A549 (cell line): ENCODE data around the gene SET. TPM values are rescaled to one million over a fixed set of nuclear protein-coding genes. Genes with fewer than 3 reads are reported as not detected.

ENCODE experiments used
- ATAC-seq, 2 experiments: fragments of 200-7000 bp in 1 of 2; fragments of >200 bp in 1 of 2; cut with Nextera tagmentation in 1 of 2; cut with Tn5 transposase in 1 of 2; 3 replicates each; pipeline versions ENCODE4 v1.8.0 to v1.9.1; 2018 to 2020; ENCODE audit warnings: mild to moderate bottlenecking in 1 of 2, moderate library complexity in 1 of 2
- CTCF ChIA-PET: fragments of 300-600 bp; sonication (Branson Sonifier 250); formaldehyde crosslinking; extraction: SDS; loops from one replicate; lab custom pipeline; 2021; ENCODE audit warnings: antibody characterized with exemption, inconsistent platforms; lab: Yijun Ruan, JAX
- POLR2A ChIA-PET: fragments of 350-600 bp; formaldehyde crosslinking; extraction: SDS; loops from one replicate; lab custom pipeline; 2021; ENCODE audit warnings: antibody characterized with exemption, inconsistent platforms; lab: Yijun Ruan, JAX
- DNase-seq, 2 experiments: peaks; one replicate each; pipeline versions ENCODE4 v3.0.0 to v3.0.0-alpha.2; 2011 to 2016; ENCODE audit warnings: low read depth in 1 of 2, low spot score in 1 of 2
- FAIRE-seq: peaks from 2 replicates; lab custom pipeline; 2011; peaks lifted over from hg19 to GRCh38; lab: Jason Lieb, UNC
- H3K27ac ChIP-seq, 2 experiments: fragments of >200 bp; sonication (Bioruptor Twin); formaldehyde crosslinking; 3 replicates each; pipeline ENCODE4 v1.5.1; 2016 to 2017
- H3K4me1 ChIP-seq: fragments of >200 bp; sonication (Bioruptor Twin); formaldehyde crosslinking; 3 replicates; pipeline ENCODE4 v1.6.1; 2016
- H3K4me2 ChIP-seq: fragments of >200 bp; sonication (Bioruptor Twin); formaldehyde crosslinking; 3 replicates; pipeline ENCODE4 v1.6.1; 2016
- H3K4me3 ChIP-seq: fragments of >200 bp; sonication (Bioruptor Twin); formaldehyde crosslinking; 3 replicates; pipeline ENCODE4 v1.5.1; 2016
- H3K9me3 ChIP-seq: fragments of >200 bp; sonication (Bioruptor Twin); formaldehyde crosslinking; 3 replicates; pipeline ENCODE4 v1.6.1; 2016
- ATOH8 ChIP-seq: fragments of 250-450 bp; sonication (Bioruptor Pico); IDR thresholded peaks from 2 replicates; pipeline ENCODE4 v1.5.0; 2020; ENCODE audit warnings: low read depth, mild to moderate bottlenecking, moderate library complexity
- CHD2 ChIP-seq: fragments of 150-350 bp; IDR thresholded peaks from 2 replicates; pipeline ENCODE4 v1.6.1; 2014; ENCODE audit warnings: low read length; ENCODE audit not compliant: partially characterized antibody
- CHD4 ChIP-seq: fragments of 200-600 bp; sonication (generic); IDR thresholded peaks from 2 replicates; pipeline ENCODE4 v1.6.1; 2016; ENCODE audit warnings: antibody characterized with exemption, mild to moderate bottlenecking, borderline replicate concordance
- CTCF ChIP-seq: fragments of >200 bp; sonication (Bioruptor Twin); formaldehyde crosslinking; IDR thresholded peaks from 3 replicates; pipeline ENCODE4 v1.5.1; 2016
- ESRRA ChIP-seq: fragments of 150-350 bp; IDR thresholded peaks from 2 replicates; pipeline ENCODE4 v1.6.1; 2014; ENCODE audit warnings: mild to moderate bottlenecking, low read length, borderline replicate concordance
- FOSL2 ChIP-seq, 2 experiments: fragments of 450-650 bp in 1 of 2; fragments of >200 bp in 1 of 2; sonication (Bioruptor Twin) in 1 of 2; formaldehyde crosslinking; IDR thresholded peaks; 2 replicates each; pipeline versions ENCODE4 v1.5.0 to v1.6.1; 2016 to 2020; ENCODE audit warnings: mild to moderate bottlenecking in 1 of 2, moderate library complexity in 1 of 2
- GATA3 ChIP-seq: IDR thresholded peaks from 2 replicates; pipeline ENCODE4 v1.6.1; 2012; ENCODE audit warnings: borderline replicate concordance
- HEYL ChIP-seq: fragments of 250-450 bp; sonication (Bioruptor Pico); IDR thresholded peaks from 2 replicates; pipeline ENCODE4 v1.8.0; 2021; ENCODE audit warnings: mild to moderate bottlenecking, moderate library complexity
- HOXB5 ChIP-seq: fragments of 250-450 bp; sonication (Bioruptor Pico); IDR thresholded peaks from 2 replicates; pipeline ENCODE4 v1.5.0; 2020; ENCODE audit warnings: mild to moderate bottlenecking, moderate library complexity
- JUN ChIP-seq, 2 experiments: fragments of >200 bp; sonication (Bioruptor Twin); formaldehyde crosslinking; IDR thresholded peaks; 2 replicates in 1 of 2; 3 replicates in 1 of 2; pipeline ENCODE4 v1.6.1; 2016 to 2017
- MAZ ChIP-seq: fragments of 150-350 bp; IDR thresholded peaks from 2 replicates; pipeline ENCODE4 v1.6.1; 2014; ENCODE audit warnings: antibody characterized with exemption, low read depth, low read length, borderline replicate concordance
- PBX3 ChIP-seq: IDR thresholded peaks from 2 replicates; pipeline ENCODE4 v1.6.1; 2012
- RAD21 ChIP-seq, 2 experiments: fragments of >200 bp in 1 of 2; sonication (Bioruptor Twin) in 1 of 2; formaldehyde crosslinking in 1 of 2; IDR thresholded peaks in 1 of 2; conservative IDR thresholded peaks in 1 of 2; 2 replicates in 1 of 2; 3 replicates in 1 of 2; pipeline ENCODE4 v1.6.1; 2012 to 2018; ENCODE audit warnings: inconsistent platforms in 1 of 2
- REST ChIP-seq: fragments of 200-600 bp; sonication (generic); IDR thresholded peaks from 2 replicates; pipeline ENCODE4 v1.6.1; 2016; ENCODE audit warnings: antibody characterized with exemption, mild to moderate bottlenecking, moderate library complexity
- SREBF2 ChIP-seq: fragments of 450-650 bp; IDR thresholded peaks from 2 replicates; pipeline ENCODE4 v1.6.1; 2014; ENCODE audit warnings: mild to moderate bottlenecking, moderate library complexity
- TFCP2L1 ChIP-seq: fragments of 250-450 bp; sonication (Bioruptor Pico); IDR thresholded peaks from 2 replicates; pipeline ENCODE4 v1.5.0; 2021; ENCODE audit warnings: mild to moderate bottlenecking
- ZNF302 ChIP-seq: fragments of 250-450 bp; sonication (Bioruptor Pico); IDR thresholded peaks from 2 replicates; pipeline ENCODE4 v1.9.0; 2021; ENCODE audit warnings: inconsistent platforms, mild to moderate bottlenecking, moderate library complexity
- ZSCAN20 ChIP-seq: fragments of 250-450 bp; sonication (Bioruptor Pico); IDR thresholded peaks from 2 replicates; pipeline ENCODE4 v1.8.0; 2022; ENCODE audit warnings: mild to moderate bottlenecking, moderate library complexity
- WGBS: methylation state at CpG from one replicate; pipeline ENCODE4 v1.1.6; 2017; ENCODE audit errors: missing lambda C conversion rate; 5-methylcytosine and 5-hydroxymethylcytosine counted together
- polyA plus RNA-seq, 4 experiments: library from polyadenylated mRNA; depleted of rRNA in 3 of 4; stranded (reverse); fragments of >200 nt; fragmentation: RNase III in 1 of 4; extraction: RNeasy Plus Mini Kit Qiagen cat#74134 plus additional on column Dnase treatment in 1 of 4; gene quantifications; 2 replicates in 3 of 4; 3 replicates in 1 of 4; pipeline ENCODE4 v1.2.3, GENCODE V29; 2011 to 2017

The SET gene
- polyA plus RNA-seq, 2 of the 4 experiments (the other 2 are of a cell fraction), result 518 to 538 TPM

- 94% methylated on average over 6 of the region's 6 CpGs for WGBS
- no peak for FAIRE-seq
Measured at GRCh38 chr9:128715436-128715750, 26.4 kb downstream of the SET start.

More at GRCh38 chr9:128715436-128715750, 26.4 kb downstream of the SET start:
- Histone ChIP-seq H3K4me1 (no peaks in the 10 kb centered on the region), H3K27ac (no peak overlapping the region), H3K4me3 (no peak overlapping the region), H3K4me2 (no peak overlapping the region), H3K9me3 (no peaks in the 10 kb centered on the region)
- TF ChIP-seq ATOH8 (CRISPR knock-in tag), result no peak
- TF ChIP-seq MAZ, result no peak
- TF ChIP-seq RAD21 (conservative IDR thresholded peaks at IDR 0.05 in 1 of 2, IDR thresholded peaks at IDR 0.05 in 1 of 2), result no peak
- no peak for TF ChIP-seq FOSL2 (IDR thresholded peaks at IDR 0.05)
- TF ChIP-seq FOSL2 (CRISPR knock-in tag; IDR thresholded peaks at IDR 0.05), result no peak
- no peak for TF ChIP-seq TFCP2L1
- no peak for TF ChIP-seq ZNF302 (CRISPR knock-in tag)
- TF ChIP-seq HEYL (CRISPR knock-in tag), result no peak
- no peak for TF ChIP-seq JUN (IDR thresholded peaks at IDR 0.05)
- TF ChIP-seq CHD2, result no peak
- TF ChIP-seq CTCF, result no peak
- TF ChIP-seq PBX3, result no peak
- TF ChIP-seq CHD4, result no peak
- no peak for TF ChIP-seq SREBF2
- no peak for TF ChIP-seq ESRRA
- no peak for TF ChIP-seq ZSCAN20 (CRISPR knock-in tag)
- no peak for TF ChIP-seq HOXB5
- no peak for TF ChIP-seq GATA3
- TF ChIP-seq REST, result no peak
- DNase-seq (no peak), ATAC-seq (no peak)
- CTCF ChIA-PET, result interaction anchor here (0.9 to 7.5 kb wide), 3 partner anchors 10 to 14 kb away, joined by 3 to 44 read pairs (median 6); partner anchors contain the start of gene PKN3
- POLR2A ChIA-PET, result no interaction called here
